ENCODE data around the gene SHROOM3. TPM values are rescaled to one million over a fixed set of nuclear protein-coding genes. Genes with fewer than 3 reads are reported as not detected.

SHROOM3 gene
- total RNA-seq, 1 donor from 2014 or later: 62.0 TPM

DNA sequence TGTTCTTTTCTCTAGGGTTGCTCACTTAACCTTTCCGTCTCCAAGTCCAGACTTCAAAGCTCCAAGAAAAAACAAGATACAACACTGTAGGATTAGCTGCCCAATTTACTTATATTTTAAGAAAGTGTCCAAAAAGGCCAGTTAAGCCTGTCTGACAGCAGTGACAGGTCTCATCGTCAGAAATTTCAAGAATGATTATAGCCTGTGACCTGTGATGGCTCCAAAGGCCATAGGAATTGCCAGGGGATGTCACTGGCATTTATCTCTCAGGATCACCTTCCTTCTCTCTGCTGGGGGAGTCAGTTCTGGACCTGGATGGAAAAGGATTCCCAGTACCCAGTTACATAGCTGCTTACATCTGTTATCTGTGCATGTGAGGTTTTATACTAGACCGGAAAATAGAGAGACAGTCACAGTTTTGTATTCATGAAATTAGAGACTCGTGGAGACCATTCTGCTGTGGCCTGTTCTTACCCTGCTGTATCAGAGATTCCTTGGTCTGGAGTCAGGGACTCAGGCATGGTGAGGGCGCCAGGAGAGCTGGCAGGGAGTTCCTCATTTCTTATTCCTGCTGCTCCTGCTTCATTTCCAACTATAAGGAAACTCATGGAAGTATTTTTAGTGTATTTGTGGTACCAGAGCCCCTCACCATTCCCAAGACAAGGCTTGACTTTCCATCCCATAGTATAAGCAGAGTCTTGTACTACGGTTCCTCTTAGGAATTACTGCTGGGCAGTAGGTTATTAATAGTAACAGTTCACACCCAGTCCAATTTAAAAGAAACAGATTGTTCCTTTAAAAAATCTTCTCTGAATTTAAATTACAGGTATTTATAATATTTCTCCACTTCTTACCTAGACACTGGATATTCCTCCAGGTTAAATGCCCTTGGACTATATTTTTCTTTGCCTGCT lies 220.8 kb downstream of the SHROOM3 start:
- Histone ChIP-seq H3K27me3 (ENCODE audit: low read depth) (no peaks in the 10 kb centered on the region), H3K4me1 (no peaks in the 10 kb centered on the region), H3K4me3 (no peak overlapping the region), H3K9me3 (no peaks in the 10 kb centered on the region), H3K27ac (no peak overlapping the region), H3K36me3 (no peaks in the 10 kb centered on the region)
- intact Hi-C loops (cut with DNase I): no loop called here
- DNase-seq: no peak
- ATAC-seq: no peak
- TF ChIP-seq CTCF (IDR thresholded peaks at IDR 0.05): no peak

GRCh38 chr4:76657443-76657842 lies 222.4 kb downstream of the SHROOM3 start:
- intact Hi-C loops (cut with DNase I): no loop called here
- ATAC-seq (no peak), DNase-seq (no peak)
- H3K4me3 ChIP-seq: no peak overlapping the region
- H3K9me3 ChIP-seq: no peaks in the 10 kb centered on the region
- TF ChIP-seq CTCF (IDR thresholded peaks at IDR 0.05): no peak
- H3K27ac ChIP-seq: no peak overlapping the region
- no peaks in the 10 kb centered on the region for H3K27me3 ChIP-seq (ENCODE audit: low read depth)
- H3K4me1 ChIP-seq: no peaks in the 10 kb centered on the region
- H3K36me3 ChIP-seq: no peaks in the 10 kb centered on the region

DNA sequence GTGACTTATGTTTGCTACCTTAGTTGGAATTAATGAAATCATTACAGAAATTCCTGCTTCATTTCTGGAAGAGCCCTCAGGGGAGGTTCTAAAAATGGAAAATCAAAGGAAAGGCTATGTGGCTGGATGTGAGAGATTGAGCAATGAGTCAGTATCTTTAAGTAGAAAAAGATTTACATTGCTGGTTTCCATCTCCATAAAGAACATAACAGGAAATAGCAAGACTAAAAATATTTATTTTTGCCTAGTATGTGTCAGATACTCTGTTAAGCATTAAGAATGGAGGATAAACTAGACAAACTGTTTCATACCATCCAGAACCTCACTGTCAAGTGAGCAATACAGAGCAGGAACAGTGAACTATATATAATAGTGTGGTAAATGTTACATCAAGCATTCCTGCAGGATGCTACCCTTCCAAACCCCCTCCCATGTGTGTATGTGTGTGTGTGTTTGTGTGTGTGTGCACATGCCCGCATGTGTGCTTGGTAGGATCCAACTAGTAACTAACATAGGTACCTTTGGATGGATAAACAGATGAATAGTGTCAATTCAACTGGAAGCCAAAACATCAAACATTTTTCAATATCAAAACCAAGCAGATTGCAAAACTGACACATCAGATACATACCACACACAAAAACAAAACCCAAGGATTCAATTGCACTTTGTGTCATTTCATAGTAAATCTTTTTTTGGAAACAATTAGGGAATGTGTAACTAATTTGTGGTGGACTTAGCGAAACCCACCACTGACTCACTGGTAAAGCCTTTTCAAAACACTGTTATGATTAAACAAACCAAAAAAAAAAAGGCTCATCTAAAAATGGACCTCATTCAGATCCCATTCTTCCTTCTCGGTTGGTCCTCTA lies 223.4 kb downstream of the SHROOM3 start:
- ATAC-seq (no peak), DNase-seq (no peak)
- Histone ChIP-seq H3K36me3 (no peaks in the 10 kb centered on the region), H3K27me3 (ENCODE audit: low read depth) (no peaks in the 10 kb centered on the region), H3K27ac (no peak overlapping the region), H3K4me3 (no peak overlapping the region), H3K9me3 (no peaks in the 10 kb centered on the region), H3K4me1 (no peaks in the 10 kb centered on the region)
- intact Hi-C loops (cut with DNase I): no loop called here
- no peak for TF ChIP-seq CTCF (IDR thresholded peaks at IDR 0.05)

DNA sequence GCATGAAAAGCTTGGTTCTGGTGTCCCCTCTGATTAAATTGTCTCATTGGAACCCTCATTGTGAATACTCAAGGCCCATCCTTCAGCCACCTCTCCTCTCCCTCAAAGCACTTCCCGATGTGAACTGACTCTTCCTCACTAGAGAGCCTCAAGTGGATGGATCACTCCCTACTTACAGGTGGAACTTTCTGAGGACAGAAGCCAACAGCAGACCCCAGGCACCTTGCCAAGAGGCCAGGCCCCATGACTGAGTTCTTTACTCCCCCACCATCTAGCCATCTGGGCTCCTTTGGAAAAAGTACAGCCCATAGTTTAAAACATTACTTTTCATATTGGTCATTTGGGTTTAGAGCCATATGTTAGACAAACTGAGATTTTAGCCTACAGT lies 224.1 kb downstream of the SHROOM3 start:
- DNase-seq (no peak), ATAC-seq (no peak)
- Histone ChIP-seq H3K27me3 (ENCODE audit: low read depth) (no peaks in the 10 kb centered on the region), H3K4me1 (no peaks in the 10 kb centered on the region), H3K36me3 (no peaks in the 10 kb centered on the region), H3K4me3 (no peak overlapping the region), H3K9me3 (no peaks in the 10 kb centered on the region), H3K27ac (no peak overlapping the region)
- intact Hi-C loops (cut with DNase I): no loop called here
- no peak for TF ChIP-seq CTCF (IDR thresholded peaks at IDR 0.05)

DNA sequence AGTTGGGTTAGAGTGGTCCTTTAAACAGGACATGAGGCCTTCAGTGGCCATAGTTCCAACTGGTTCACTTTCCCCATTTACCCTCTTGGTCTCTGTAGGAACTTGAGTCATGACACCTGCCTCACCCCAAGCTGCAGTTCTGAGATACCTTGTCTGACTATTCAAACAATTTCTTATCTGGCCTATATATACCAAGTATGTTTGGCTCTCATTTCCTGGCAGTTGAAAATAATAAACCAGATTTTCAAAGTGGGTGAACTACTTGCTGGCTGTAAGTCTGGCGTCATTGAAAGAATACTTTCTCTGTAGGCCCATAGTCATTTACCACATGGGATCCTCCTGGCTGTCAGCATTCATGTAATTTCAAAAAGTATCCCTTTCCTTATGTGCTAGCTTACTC lies 228.8 kb downstream of the SHROOM3 start:
- TF ChIP-seq CTCF (IDR thresholded peaks at IDR 0.05): no peak
- peaks cover 4% of the 10 kb centered on the region for H3K4me1 ChIP-seq
- ATAC-seq (peak in 1 of 2 donors; percentile 42), DNase-seq (no peak)
- no peaks in the 10 kb centered on the region for H3K27me3 ChIP-seq (ENCODE audit: low read depth)
- no peak overlapping the region for H3K4me3 ChIP-seq
- no peaks in the 10 kb centered on the region for H3K36me3 ChIP-seq
- no peak overlapping the region for H3K27ac ChIP-seq
- intact Hi-C loops (cut with DNase I): no loop called here
- no peaks in the 10 kb centered on the region for H3K9me3 ChIP-seq
